Mesothelial cell of epicardium (in vitro differentiated cells): ENCODE results near the gene CARD10. TPM values are rescaled to one million over a fixed set of nuclear protein-coding genes. Genes with fewer than 3 reads are reported as not detected.
"Not testable (repeated sequence)": the region's sequence is repeated elsewhere in the genome, so short reads cannot be mapped to it uniquely, and the experiment has no call there.

ENCODE experiments used
- DNase-seq, 2 experiments: peaks; one replicate each; pipeline ENCODE4 v3.0.0; 2021; ENCODE audit warnings: low spot score in 2 of 2; ENCODE audit not compliant: unreplicated experiment in 2 of 2
- H3K27ac Mint-ChIP-seq: 2 replicates; pipeline ENCODE4 v1.8.0; 2021; ENCODE audit warnings: mixed read lengths
- H3K27me3 Mint-ChIP-seq: 2 replicates; pipeline ENCODE4 v1.8.0; 2021; ENCODE audit warnings: low read depth, mixed read lengths
- H3K36me3 Mint-ChIP-seq: 2 replicates; pipeline ENCODE4 v1.8.0; 2021; ENCODE audit warnings: mixed read lengths
- H3K4me1 Mint-ChIP-seq: 2 replicates; pipeline ENCODE4 v1.8.0; 2021; ENCODE audit warnings: mixed read lengths
- H3K4me3 Mint-ChIP-seq: 2 replicates; pipeline ENCODE4 v1.8.0; 2021; ENCODE audit warnings: mild to moderate bottlenecking, moderate library complexity, mixed read lengths
- H3K9me3 Mint-ChIP-seq: 2 replicates; pipeline ENCODE4 v1.8.0; 2021; ENCODE audit warnings: mixed read lengths
- CTCF ChIP-seq: fragments of 200-600 bp; sonication (generic); IDR thresholded peaks from one replicate; pipeline ENCODE4 v1.5.0; 2021; ENCODE audit warnings: antibody characterized with exemption; ENCODE audit not compliant: unreplicated experiment
- total RNA-seq: library from RNA; stranded (reverse); gene quantifications from 3 replicates; pipeline ENCODE4 v1.2.1, GENCODE V29; 2021

CARD10 gene
- total RNA-seq, 1 donor from 2014 or later, result 13.6 TPM

GRCh38 chr22:37551981-37552380 lies 32.8 kb upstream of the CARD10 start:
- Mint-ChIP-seq H3K27me3 (no peaks in the 10 kb centered on the region), H3K27ac (peak overlapping the region; percentile 95)

GRCh38 chr22:37550921-37551320 lies 31.7 kb upstream of the CARD10 start:
- H3K36me3 Mint-ChIP-seq, H3K9me3 Mint-ChIP-seq, H3K27me3 Mint-ChIP-seq, DNase-seq, H3K4me3 Mint-ChIP-seq: not testable (repeated sequence)
- Mint-ChIP-seq H3K4me1 (peaks cover 30% of the 10 kb centered on the region), H3K27ac (peak overlapping the region; percentile 53)

More at GRCh38 chr22:37551981-37552380, 32.8 kb upstream of the CARD10 start:
- Mint-ChIP-seq H3K4me1 (peaks cover 31% of the 10 kb centered on the region), H3K36me3 (no peaks in the 10 kb centered on the region), H3K4me3 (no peak overlapping the region), H3K9me3 (no peaks in the 10 kb centered on the region)
- DNase-seq, result no peak
- TF ChIP-seq CTCF, result no peak

- DNase-seq, result no peak
- Mint-ChIP-seq H3K4me3 (no peak overlapping the region), H3K27me3 (no peaks in the 10 kb centered on the region), H3K4me1 (peaks cover 39% of the 10 kb centered on the region), H3K9me3 (no peaks in the 10 kb centered on the region), H3K27ac (no peak overlapping the region), H3K36me3 (no peaks in the 10 kb centered on the region)
- TF ChIP-seq CTCF, result no peak
Measured at GRCh38 chr22:37549704-37550059, 30.5 kb upstream of the CARD10 start.

- H3K4me3 Mint-ChIP-seq, result no peak overlapping the region
- no peaks in the 10 kb centered on the region for H3K9me3 Mint-ChIP-seq
- peak overlapping the region; percentile 96 for H3K27ac Mint-ChIP-seq
- no peaks in the 10 kb centered on the region for H3K36me3 Mint-ChIP-seq
- TF ChIP-seq CTCF, result no peak
- DNase-seq, result no peak
- no peaks in the 10 kb centered on the region for H3K27me3 Mint-ChIP-seq
- H3K4me1 Mint-ChIP-seq, result peaks cover 38% of the 10 kb centered on the region
Measured at GRCh38 chr22:37547251-37547741, 28.1 kb upstream of the CARD10 start.

GRCh38 chr22:37546437-37547250 lies 27.4 kb upstream of the CARD10 start:
- no peaks in the 10 kb centered on the region for H3K27me3 Mint-ChIP-seq
- no peaks in the 10 kb centered on the region for H3K36me3 Mint-ChIP-seq
- H3K27ac Mint-ChIP-seq, result peak overlapping the region; percentile 96
- H3K9me3 Mint-ChIP-seq, result no peaks in the 10 kb centered on the region
- no peak for DNase-seq
- no peak for TF ChIP-seq CTCF
- H3K4me3 Mint-ChIP-seq, result no peak overlapping the region
- H3K4me1 Mint-ChIP-seq, result peaks cover 41% of the 10 kb centered on the region

GRCh38 chr22:37545703-37546436 lies 26.7 kb upstream of the CARD10 start:
- Mint-ChIP-seq H3K36me3 (no peaks in the 10 kb centered on the region), H3K4me1 (peaks cover 38% of the 10 kb centered on the region), H3K4me3 (peak overlapping the region; percentile 49), H3K27me3 (no peaks in the 10 kb centered on the region), H3K27ac (peak overlapping the region; percentile 96), H3K9me3 (no peaks in the 10 kb centered on the region)
- no peak for TF ChIP-seq CTCF
- DNase-seq, result peak; percentile 72 to 82
